ENCODE data around the gene HSD17B12.
A peak's percentile ranks its signal among the peaks of the same experiment; 100 is the strongest.

HSD17B12 gene

DNA sequence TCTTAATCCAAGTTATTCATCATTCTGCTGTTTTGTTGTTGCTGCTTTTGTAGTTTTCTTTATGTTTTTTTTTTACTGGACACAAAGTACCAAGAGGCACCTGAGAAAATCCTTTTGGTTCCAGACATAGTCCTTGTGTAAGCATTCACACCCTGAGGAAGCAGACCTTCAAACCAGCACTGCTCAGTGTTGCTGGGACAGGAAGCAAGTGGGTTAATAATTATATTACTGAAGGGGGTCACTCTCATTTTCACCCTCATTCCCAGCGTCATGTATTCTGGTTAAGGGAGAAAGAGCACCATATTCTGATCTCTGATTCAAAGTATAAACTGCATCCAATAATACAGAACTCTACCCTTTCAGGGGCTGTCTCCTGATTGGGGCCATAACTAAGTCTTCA, 194.2 kb downstream of the HSD17B12 start:
- DNase-seq: no peak

DNA sequence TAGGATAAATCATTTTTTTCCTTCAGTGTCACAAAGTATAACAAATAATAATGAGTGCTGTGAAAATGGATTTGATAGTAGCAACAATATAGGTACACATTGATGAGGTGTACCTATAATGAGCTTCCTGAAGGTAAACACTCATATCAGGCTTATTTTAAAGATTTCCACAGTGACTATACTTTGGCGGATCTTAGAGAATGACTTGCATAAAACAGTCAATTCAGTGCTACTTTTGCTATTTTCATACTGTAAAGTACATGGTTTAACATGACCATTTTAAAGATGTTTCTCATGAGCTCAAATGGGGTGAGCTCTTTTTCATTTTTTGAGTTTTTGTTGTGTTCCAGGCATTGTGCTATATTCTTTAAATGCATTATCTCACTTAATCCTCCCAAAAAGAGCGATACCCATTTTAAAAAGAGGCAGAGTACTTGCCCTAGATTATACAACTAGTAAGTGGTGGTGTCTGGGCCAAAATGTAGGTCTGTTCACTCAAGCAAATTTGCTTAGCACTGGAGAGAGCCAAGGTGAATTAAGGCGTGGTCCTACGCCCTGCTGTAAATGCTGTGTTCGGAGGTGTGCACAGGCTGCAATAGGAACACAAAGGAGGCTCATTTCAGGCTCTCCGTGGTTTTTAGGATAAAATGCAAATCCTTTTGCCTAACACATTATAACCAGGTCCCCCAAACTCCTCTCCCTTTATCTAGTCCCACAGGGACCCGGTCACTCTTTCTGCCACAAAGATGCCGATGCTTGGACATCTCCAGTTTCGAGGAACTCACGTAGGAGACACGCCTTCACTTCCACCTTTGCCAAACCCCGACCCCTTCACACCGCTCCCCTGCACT, 199.5 kb downstream of the HSD17B12 start:
- DNase-seq: no peak

DNA sequence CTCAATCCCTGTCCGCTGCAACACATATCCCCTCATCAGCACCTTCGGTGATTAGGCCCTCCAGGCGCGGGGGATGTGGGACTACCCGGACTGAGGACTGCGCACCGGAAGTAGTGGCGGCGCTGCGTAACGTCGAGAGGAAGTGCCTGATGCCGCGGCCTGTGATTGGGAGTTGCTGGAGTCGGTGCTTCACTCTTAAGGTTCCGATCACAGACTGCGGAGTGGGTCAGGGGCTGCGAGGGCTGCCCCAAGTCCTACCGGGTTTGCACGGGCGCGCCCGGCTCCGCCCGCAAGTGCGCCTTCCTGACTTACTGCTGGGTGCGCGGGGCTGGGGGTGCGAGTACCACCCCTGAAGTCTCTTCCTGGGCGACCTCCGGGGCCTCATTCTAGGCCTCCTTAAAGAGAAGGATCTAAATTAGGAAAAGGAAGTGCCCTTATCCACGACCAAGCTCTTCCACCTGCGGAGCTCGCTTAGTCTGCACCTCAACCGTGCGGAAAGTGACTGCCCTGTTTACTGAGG, 200.2 kb downstream of the HSD17B12 start, which contains the start of gene ALKBH3:
ALKBH3 (plus strand) TSS at position 192 of the 520 bp plus-strand sequence. CDS start 1,822 bp downstream, outside the sequence.
- peak; percentile 90 for DNase-seq

DNA sequence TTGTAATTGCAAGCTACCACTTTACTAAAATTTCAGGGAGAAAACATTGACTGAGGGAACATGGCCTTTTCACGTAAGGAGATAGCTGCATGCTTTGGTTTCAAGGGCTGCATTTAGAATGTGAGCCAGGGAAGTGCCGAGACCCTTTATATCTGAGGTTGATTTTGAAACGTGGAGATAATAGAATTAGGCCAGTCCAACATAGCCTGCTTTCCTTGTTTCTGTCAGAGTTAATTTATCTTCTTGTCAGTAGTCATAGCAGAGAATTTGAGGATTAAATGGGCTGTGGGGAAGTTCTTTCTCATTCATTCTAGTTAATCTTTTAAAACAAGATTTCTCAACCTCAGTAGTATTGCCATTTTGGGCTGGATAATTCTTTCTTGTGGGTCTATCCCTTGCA, 212.3 kb downstream of the HSD17B12 start:
- no peak for DNase-seq

DNA sequence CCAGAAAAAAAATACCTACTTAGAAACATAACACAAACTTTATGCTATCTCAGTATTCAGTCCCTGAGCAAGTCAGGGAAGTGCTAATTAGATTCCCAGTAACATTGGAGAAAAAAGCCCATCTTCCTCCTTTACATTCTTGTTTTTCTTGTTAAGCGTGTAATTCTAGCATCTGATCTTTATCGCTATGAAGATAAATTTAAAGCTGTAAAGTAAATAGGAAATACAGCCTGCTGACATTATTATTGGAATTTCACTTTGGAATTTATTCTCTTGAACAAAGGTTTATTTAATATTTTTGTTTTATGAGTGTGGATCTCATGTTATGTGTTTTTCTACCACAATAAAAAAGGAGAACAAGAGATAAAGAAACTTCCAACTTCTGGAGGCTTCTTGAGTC, 214.0 kb downstream of the HSD17B12 start:
- DNase-seq: no peak

DNA sequence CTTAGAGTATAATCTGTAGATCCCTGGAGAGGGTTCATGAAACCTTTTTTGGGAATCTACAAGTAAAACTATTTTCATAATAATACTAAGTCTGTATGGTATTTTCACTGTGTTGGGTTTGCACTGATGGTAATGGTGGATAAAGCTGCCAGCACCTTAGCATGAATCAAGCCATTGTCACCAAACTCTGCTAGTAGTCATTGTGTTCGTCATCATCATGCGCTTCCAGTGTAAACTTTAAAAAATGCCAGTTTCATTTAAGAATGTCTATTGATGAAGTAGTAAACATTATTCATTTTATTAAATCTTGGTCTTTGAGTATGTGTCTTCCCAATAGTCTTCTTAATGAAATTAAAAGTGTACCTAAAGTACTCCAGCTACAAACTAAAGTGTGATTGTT, 215.1 kb downstream of the HSD17B12 start:
- DNase-seq: no peak

DNA sequence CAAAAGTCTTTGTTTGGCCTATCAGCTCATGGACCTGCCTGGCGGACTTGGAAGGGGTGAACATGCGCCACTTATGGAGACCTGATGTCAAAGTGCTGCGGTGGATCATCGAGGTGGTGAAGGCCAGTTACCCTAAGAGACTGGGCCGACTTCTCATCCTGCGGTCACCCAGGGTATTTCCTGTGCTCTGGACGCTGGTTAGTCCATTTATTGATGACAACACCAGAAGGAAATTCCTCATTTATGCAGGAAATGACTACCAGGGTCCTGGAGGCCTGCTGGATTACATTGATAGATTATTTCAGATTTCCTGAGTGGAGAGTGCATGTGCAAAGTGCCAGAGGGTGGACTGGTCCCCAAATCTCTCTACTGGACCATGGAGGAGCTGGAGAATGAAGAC, 218.0 kb downstream of the HSD17B12 start:
- no peak for DNase-seq

DNA sequence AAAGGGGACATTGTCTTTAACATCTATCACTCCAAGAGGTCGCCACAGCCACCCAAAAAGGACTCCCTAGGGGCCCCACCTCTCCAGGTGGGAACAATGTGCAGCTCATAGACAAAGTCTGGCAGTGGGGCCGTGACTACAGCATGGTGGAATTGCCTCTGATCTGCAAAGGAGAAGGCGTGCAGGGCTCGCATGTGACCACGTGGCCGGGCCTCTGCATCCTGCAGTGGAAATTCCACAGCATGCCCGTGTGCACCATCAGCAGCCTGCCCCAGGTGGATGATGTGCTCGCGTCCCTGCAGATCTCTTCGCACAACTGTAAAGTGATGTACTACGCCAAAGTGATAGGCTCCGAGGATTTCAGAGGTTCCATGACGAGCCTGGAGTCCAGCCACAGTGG, 218.6 kb downstream of the HSD17B12 start:
- DNase-seq: no peak

DNA sequence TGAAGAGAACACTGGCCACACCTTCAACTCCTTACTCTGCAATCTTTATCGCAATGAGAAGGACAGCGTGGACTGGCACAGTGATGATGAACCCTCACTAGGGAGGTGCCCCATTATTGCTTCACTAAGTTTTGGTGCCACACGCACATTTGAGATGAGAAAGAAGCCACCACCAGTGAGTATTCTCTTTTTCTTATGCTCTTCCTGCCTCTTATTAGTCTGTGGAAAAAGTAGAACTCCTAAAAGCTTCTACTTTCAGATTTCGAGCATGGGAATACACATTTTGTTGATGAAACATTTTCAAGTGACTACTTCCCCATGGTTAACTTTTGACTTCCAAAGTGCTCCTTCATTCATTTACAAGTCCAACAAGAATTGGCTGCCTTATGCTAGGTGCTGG, 221.0 kb downstream of the HSD17B12 start:
- DNase-seq: no peak

DNA sequence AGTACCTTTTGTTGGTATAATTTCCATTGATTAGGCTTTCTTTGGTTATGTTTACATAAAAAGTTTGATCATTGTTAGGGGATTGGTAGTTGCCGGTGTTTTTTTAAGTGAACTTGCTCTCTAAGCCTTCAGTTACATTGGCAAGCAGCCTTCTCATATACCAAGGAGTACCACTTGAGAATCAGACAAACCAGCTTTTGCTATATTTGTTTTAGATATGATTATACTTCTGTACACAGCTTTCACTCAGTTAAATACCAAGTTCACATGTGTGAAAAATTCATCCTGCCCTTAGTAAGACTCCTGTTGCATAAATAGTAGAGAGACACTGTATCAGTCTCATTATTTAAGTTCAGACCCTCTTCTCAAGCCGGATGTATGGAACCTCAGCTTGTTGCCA, 222.5 kb downstream of the HSD17B12 start:
- no peak for DNase-seq

DNA sequence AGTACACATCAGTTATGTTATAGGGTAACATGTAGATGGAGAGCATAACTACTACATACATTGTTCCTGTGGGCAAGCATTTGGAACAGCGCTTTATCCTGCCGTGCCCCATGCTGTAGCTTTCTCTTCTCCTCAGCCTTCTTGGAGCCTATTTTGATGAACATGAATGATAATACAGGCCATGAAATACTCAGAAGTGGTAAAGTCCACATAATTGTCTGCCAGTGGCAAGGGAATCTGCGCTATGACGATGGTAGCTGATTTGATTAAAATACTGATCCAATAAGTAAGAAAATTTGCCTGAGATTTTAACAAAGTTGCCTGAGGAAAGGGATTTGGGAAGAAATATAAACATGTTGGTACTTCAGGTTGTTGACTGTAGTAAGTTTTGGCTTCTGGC, 223.4 kb downstream of the HSD17B12 start:
- DNase-seq: no peak

DNA sequence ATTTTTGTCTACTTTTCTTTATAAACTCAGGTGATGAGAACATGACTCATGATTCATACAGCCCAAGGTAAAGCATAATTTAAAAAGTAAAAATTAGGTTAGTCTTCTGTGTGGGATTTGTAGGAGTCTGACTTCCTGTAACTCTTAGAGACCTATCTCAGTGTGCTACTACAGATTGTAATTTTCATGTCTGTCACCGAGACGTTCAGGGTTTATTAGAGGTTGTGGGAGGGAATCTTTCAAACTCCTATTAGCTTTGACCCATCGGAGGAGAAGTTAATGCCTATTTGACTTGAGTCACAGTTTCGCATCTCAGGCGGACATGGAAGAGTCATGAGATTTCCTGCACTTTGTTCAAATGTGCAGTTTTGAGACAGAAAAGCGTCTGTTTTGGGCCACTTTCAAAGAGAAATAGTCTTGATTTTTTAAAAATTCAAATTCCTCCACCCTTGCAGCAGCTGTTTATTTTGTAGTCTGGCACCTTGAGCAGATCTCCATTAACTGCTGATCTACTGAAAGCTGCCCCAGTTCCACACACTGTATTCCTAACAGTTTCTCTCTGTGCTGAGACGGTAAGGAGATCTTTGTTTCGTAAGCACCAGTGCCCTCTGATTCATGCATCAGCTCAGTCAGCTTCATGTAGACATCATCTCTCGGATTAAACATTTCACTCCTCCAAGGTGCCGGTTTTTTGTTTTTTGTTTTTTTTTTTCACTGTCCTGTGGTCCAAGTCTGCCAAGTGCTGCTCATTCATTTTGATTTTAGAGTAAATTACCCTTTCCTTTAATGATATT, 224.4 kb downstream of the HSD17B12 start:
- no peak for DNase-seq

DNA sequence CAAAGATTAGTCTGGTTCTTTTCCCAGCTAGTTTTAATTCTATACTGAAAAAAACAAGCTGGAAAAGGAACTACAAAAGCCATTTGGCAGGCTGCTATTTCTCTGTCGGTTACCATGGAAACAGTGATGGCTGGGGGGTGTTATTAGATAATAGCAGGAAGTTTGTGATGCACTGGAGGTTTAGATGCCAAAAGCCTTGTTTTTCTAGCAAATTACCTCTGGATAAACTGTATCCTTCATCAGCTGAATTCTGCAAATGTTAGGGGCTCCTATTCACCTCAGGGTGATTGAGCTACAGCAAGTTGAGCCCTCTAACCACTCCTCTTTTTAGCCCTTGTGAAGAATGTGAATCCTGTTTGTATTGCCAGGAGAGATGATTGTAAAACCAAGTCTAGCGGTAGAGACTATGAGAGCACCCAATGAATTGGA, 225.3 kb downstream of the HSD17B12 start:
- DNase-seq: no peak
